K562 (cell line): Measurements from ENCODE around the gene PODN. TPM values are rescaled to one million over a fixed set of nuclear protein-coding genes. Genes with fewer than 3 reads are reported as not detected.

Source experiments
- ATAC-seq: fragments of 200-7000 bp; cut with Tn5 transposase; 3 replicates; pipeline ENCODE4 v1.9.1; 2020; ENCODE audit warnings: moderate library complexity
- BruUV-seq: library from RNA; stranded (reverse); fragments of 400-500 nt; replicated peaks from 2 replicates; lab custom pipeline; 2021; lab: Mats Ljungman, UMichigan
- CTCF ChIA-PET: fragments of 300-600 bp; formaldehyde crosslinking; extraction: SDS; loops from one replicate; lab custom pipeline; 2021; ENCODE audit warnings: low intra/inter-chr PET ratio; lab: Yijun Ruan, JAX
- POLR2A ChIA-PET: fragments of 300-600, 350-650 bp; sonication (Branson Sonifier 250); formaldehyde crosslinking; extraction: SDS; loops from one replicate; lab custom pipeline; 2021; ENCODE audit warnings: antibody characterized with exemption, inconsistent platforms; lab: Yijun Ruan, JAX
- DNase-seq, 4 experiments: peaks; one replicate each; pipeline versions ENCODE4 v3.0.0 to v3.0.0-alpha.2; 2011 to 2018; ENCODE audit warnings: low spot score in 3 of 4, mixed read lengths in 3 of 4; ENCODE audit errors: extremely low read depth in 1 of 4
- FAIRE-seq: peaks from 2 replicates; lab custom pipeline; 2011; peaks lifted over from hg19 to GRCh38; lab: Jason Lieb, UNC
- H2AFZ ChIP-seq: 2 replicates; pipeline ENCODE4 v1.6.0; 2011; ENCODE audit warnings: low read depth, low read length, control low read depth, inconsistent platforms
- H3K27ac ChIP-seq: fragments of 200-600 bp; 3 replicates; pipeline ENCODE4 v1.8.0; 2011; ENCODE audit warnings: low read depth, mild to moderate bottlenecking, control low read depth, inconsistent platforms, low read length, moderate library complexity, mixed read lengths; ENCODE audit errors: extremely low read depth
- H3K27me3 ChIP-seq, 2 experiments: fragments of 300-600 bp in 1 of 2; 2 replicates in 1 of 2; 3 replicates in 1 of 2; pipeline versions ENCODE4 v1.6.0 to v1.8.0; 2011; ENCODE audit warnings: inconsistent platforms in 2 of 2, low read length in 2 of 2, mild to moderate bottlenecking in 1 of 2, mixed read lengths in 1 of 2, moderate library complexity in 1 of 2; ENCODE audit not compliant: control insufficient read depth in 2 of 2, insufficient read depth in 2 of 2
- H3K36me3 ChIP-seq: fragments of 300-600 bp; 3 replicates; pipeline ENCODE4 v1.8.0; 2011; ENCODE audit warnings: mild to moderate bottlenecking, low read length, inconsistent platforms; ENCODE audit not compliant: control insufficient read depth, insufficient read depth
- H3K4me1 ChIP-seq, 2 experiments: fragments of 200-600 bp in 1 of 2; replicated peaks in 1 of 2; 2 replicates in 1 of 2; 3 replicates in 1 of 2; pipeline versions ENCODE4 v1.5.1 to v1.8.0; 2011; ENCODE audit warnings: inconsistent platforms in 2 of 2, low read length in 2 of 2, mild to moderate bottlenecking in 1 of 2, mixed read lengths in 1 of 2, moderate library complexity in 1 of 2; ENCODE audit not compliant: control insufficient read depth in 2 of 2, insufficient read depth in 2 of 2
- H3K4me2 ChIP-seq: 2 replicates; pipeline ENCODE4 v1.6.1; 2011; ENCODE audit warnings: low read length, control low read depth, inconsistent platforms, mixed read lengths; ENCODE audit not compliant: insufficient read depth
- H3K4me3 ChIP-seq: fragments of 200-600 bp; sonication (generic), shearing (Covaris generic); 2 replicates; pipeline ENCODE4 v1.5.1; 2016; ENCODE audit warnings: control low read depth, inconsistent platforms
- H3K79me2 ChIP-seq: fragments of 200-600 bp; 3 replicates; pipeline ENCODE4 v1.8.0; 2011; ENCODE audit warnings: low read length, inconsistent platforms; ENCODE audit not compliant: control insufficient read depth, insufficient read depth
- H3K9ac ChIP-seq, 2 experiments: 2 replicates each; pipeline versions ENCODE4 v1.6.0 to v1.6.1; 2011; ENCODE audit warnings: low read depth in 2 of 2, low read length in 2 of 2, control low read depth in 1 of 2, inconsistent platforms in 1 of 2, mild to moderate bottlenecking in 1 of 2, mixed read lengths in 1 of 2; ENCODE audit not compliant: insufficient read depth in 1 of 2
- H3K9me1 ChIP-seq: one replicate; pipeline ENCODE4 v1.6.0; 2011; ENCODE audit warnings: inconsistent platforms, mild to moderate bottlenecking, low read length, moderate library complexity; ENCODE audit not compliant: control insufficient read depth, insufficient read depth
- H3K9me3 ChIP-seq: replicated peaks from 2 replicates; pipeline ENCODE4 v1.5.1; 2011; ENCODE audit warnings: low read depth, low read length, inconsistent platforms; ENCODE audit not compliant: control insufficient read depth, insufficient read depth
- H4K20me1 ChIP-seq: replicated peaks from 2 replicates; pipeline ENCODE4 v1.6.1; 2011; ENCODE audit warnings: low read length, inconsistent platforms, mixed read lengths; ENCODE audit not compliant: control insufficient read depth, insufficient read depth
- GABPA ChIP-seq: fragments of 200-800 bp; sonication (Bioruptor generic); conservative IDR thresholded peaks from 2 replicates; pipeline ENCODE4 v1.6.1; 2016; ENCODE audit warnings: low read depth, missing genetic modification characterization, missing compliant biosample characterization
- HNRNPK ChIP-seq: fragments of 200-400 bp; formaldehyde crosslinking; IDR thresholded peaks from one replicate; pipeline ENCODE4 v1.6.1; 2018; ENCODE audit warnings: mild to moderate bottlenecking, low read depth, low read length; ENCODE audit not compliant: poor library complexity, severe bottlenecking
- SIN3B ChIP-seq: fragments of 450-650 bp; IDR thresholded peaks from 2 replicates; pipeline ENCODE4 v1.6.1; 2017; ENCODE audit warnings: low read depth, mild to moderate bottlenecking, moderate library complexity
- USF1 ChIP-seq: sonication (generic); formaldehyde crosslinking; IDR thresholded peaks from 2 replicates; pipeline ENCODE4 v1.9.0; 2022; ENCODE audit warnings: mild to moderate bottlenecking, missing genetic modification reagents
- ZNF431 ChIP-seq: sonication (generic); formaldehyde crosslinking; IDR thresholded peaks from 2 replicates; pipeline ENCODE4 v1.8.0; 2022; ENCODE audit warnings: mild to moderate bottlenecking, missing genetic modification reagents
- ZNF644 ChIP-seq: fragments of 200-800 bp; sonication (Bioruptor generic); IDR thresholded peaks from 2 replicates; pipeline ENCODE4 v1.6.1; 2016; ENCODE audit warnings: low read depth, missing genetic modification characterization, missing compliant biosample characterization
- WGBS: fragments of 100-300 bp; shearing (Covaris generic); methylation state at CpG from one replicate; pipeline ENCODE4 v1.1.6; 2016; ENCODE audit warnings: low coverage, mixed read lengths; ENCODE audit not compliant: insufficient coverage; ENCODE audit errors: missing lambda C conversion rate; 5-methylcytosine and 5-hydroxymethylcytosine counted together
- in situ Hi-C: fragments of 300-500 bp; cut with MboI; formaldehyde crosslinking; loops from 4 replicates; pipeline ENCODE4 v1.15.0; 2018; ENCODE audit warnings: inconsistent platforms, mixed read lengths
- intact Hi-C: fragments of 100-400 bp; cut with micrococcal nuclease; formaldehyde crosslinking; loops from 2 replicates; pipeline ENCODE4 v1.14.2; 2022
- polyA plus RNA-seq, 8 experiments: library from polyadenylated mRNA; depleted of rRNA in 4 of 8; stranded (reverse) in 5 of 8; unstranded in 3 of 8; fragments of >200 nt; fragmentation: Nextera tagmentation in 2 of 8; fragmentation: Illumina TruSeq in 1 of 8; extraction: Ambion mirVana in 2 of 8; extraction: Trizol in 1 of 8; gene quantifications; 2 replicates each; pipeline versions ENCODE4 v1.2.1 to v1.2.3, GENCODE V29; 2011 to 2014; ENCODE audit warnings: inconsistent platforms in 1 of 8, missing spikeins in 1 of 8
- total RNA-seq, 7 experiments: library from RNA; depleted of rRNA in 6 of 7; stranded (reverse); fragments of >200 nt in 6 of 7; fragmentation: Illumina TruSeq in 2 of 7; extraction: Trizol in 2 of 7; gene quantifications; 2 replicates each; pipeline versions ENCODE4 v1.2.1 to v1.2.3, GENCODE V29; 2011 to 2021; ENCODE audit warnings: low replicate concordance in 1 of 7

PODN gene
- total and polyA plus RNA-seq, 9 of the 15 experiments (the other 6 are each of a cell fraction or from before 2014, with no cell fraction given) = not detected

GRCh38 chr1:53079251-53079650 is 17.2 kb downstream of the PODN start:
- intact Hi-C loops = no loop called here
- no peak overlapping the region for H2AFZ ChIP-seq
- peaks cover 0 to 41% of the 10 kb centered on the region in 2 experiments; a peak in 3 of 5 replicates for H3K27me3 ChIP-seq
- H3K9me1 ChIP-seq = no peaks in the 10 kb centered on the region
- POLR2A ChIA-PET = interaction anchor here (0.5 to 1.6 kb wide), 3 partner anchors 10 to 72 kb away, joined by 3 to 6 read pairs (median 4); no protein-coding TSS in a partner anchor
- no peak for ATAC-seq
- CTCF ChIA-PET = no interaction called here
- H3K9me3 ChIP-seq = no peaks in the 10 kb centered on the region
- 28% methylated on average over 4 of the region's 4 CpGs for WGBS
- BruUV-seq = no TSS peak
- H3K4me2 ChIP-seq = no peak overlapping the region
- DNase-seq = no peak
- H3K27ac ChIP-seq = no peak overlapping the region
- H3K4me1 ChIP-seq = peaks cover 0 to 37% of the 10 kb centered on the region in 2 experiments; a peak in 3 of 5 replicates
- peaks cover 4% of the 10 kb centered on the region; the same call in 1 of the 2 replicates for H4K20me1 ChIP-seq
- H3K36me3 ChIP-seq = no peaks in the 10 kb centered on the region
- no peak overlapping the region for H3K4me3 ChIP-seq
- in situ Hi-C loops = loop anchor here (5.0 kb wide), 1 partner anchor 43 kb away; no protein-coding TSS in a partner anchor
- H3K79me2 ChIP-seq = no peaks in the 10 kb centered on the region
- H3K9ac ChIP-seq = no peak overlapping the region
- no peak for FAIRE-seq
- TF ChIP-seq SIN3B = no peak
- TF ChIP-seq ZNF644 (tag) = no peak
- no peak for TF ChIP-seq USF1 (CRISPR knock-in tag)
- TF ChIP-seq GABPA (tag) = no peak
- TF ChIP-seq HNRNPK = no peak
- no peak for TF ChIP-seq ZNF431 (CRISPR knock-in tag)
